H9 (cell line): ENCODE results near the gene GALNT12. TPM values are rescaled to one million over a fixed set of nuclear protein-coding genes. Genes with fewer than 3 reads are reported as not detected.

Experiments used
- DNase-seq: peaks from one replicate; pipeline ENCODE4 v3.0.0-alpha.2; 2017
- H2AFZ ChIP-seq: one replicate; pipeline ENCODE4 v1.6.1; 2013; ENCODE audit warnings: mild to moderate bottlenecking, low read length, control low read depth, moderate library complexity
- H2AK5ac ChIP-seq: 2 replicates; pipeline ENCODE4 v1.6.1; 2013; ENCODE audit warnings: low read length, control low read depth, mixed read lengths; ENCODE audit not compliant: insufficient read length
- H2BK120ac ChIP-seq: one replicate; pipeline ENCODE4 v1.6.1; 2013; ENCODE audit warnings: low read depth, mild to moderate bottlenecking, low read length, control low read depth, inconsistent platforms; ENCODE audit not compliant: poor library complexity, severe bottlenecking
- H2BK12ac ChIP-seq: 2 replicates; pipeline ENCODE4 v1.6.1; 2013; ENCODE audit warnings: low read length, control low read depth, mixed read lengths, low read depth; ENCODE audit not compliant: insufficient read length
- H2BK15ac ChIP-seq: 2 replicates; pipeline ENCODE4 v1.6.1; 2013; ENCODE audit warnings: low read depth, low read length, control low read depth
- H2BK20ac ChIP-seq: one replicate; pipeline ENCODE4 v1.6.1; 2013; ENCODE audit warnings: low read depth, mild to moderate bottlenecking, low read length, control low read depth, inconsistent platforms; ENCODE audit not compliant: poor library complexity, severe bottlenecking
- H2BK5ac ChIP-seq: 2 replicates; pipeline ENCODE4 v1.6.1; 2013; ENCODE audit warnings: low read length, control low read depth, mixed read lengths; ENCODE audit not compliant: insufficient read length
- H3K14ac ChIP-seq: 2 replicates; pipeline ENCODE4 v1.6.1; 2013; ENCODE audit warnings: low read length, control low read depth; ENCODE audit not compliant: insufficient read depth
- H3K18ac ChIP-seq: 2 replicates; pipeline ENCODE4 v1.6.1; 2013; ENCODE audit warnings: low read depth, mild to moderate bottlenecking, mixed read lengths, low read length, control low read depth; ENCODE audit not compliant: insufficient read length
- H3K23ac ChIP-seq: 2 replicates; pipeline ENCODE4 v1.6.1; 2013; ENCODE audit warnings: low read length, control low read depth, mixed read lengths, low read depth; ENCODE audit not compliant: insufficient read length
- H3K23me2 ChIP-seq: 2 replicates; pipeline ENCODE4 v1.6.1; 2013; ENCODE audit warnings: low read depth, mild to moderate bottlenecking, mixed read lengths, low read length, control low read depth; ENCODE audit not compliant: insufficient read length, poor library complexity, severe bottlenecking
- H3K27ac ChIP-seq: 2 replicates; pipeline ENCODE4 v1.5.1; 2013; ENCODE audit warnings: low read length, control low read depth, mixed read lengths, low read depth; ENCODE audit not compliant: insufficient read length
- H3K27me3 ChIP-seq: 2 replicates; pipeline ENCODE4 v1.6.1; 2013; ENCODE audit warnings: low read length, control low read depth, inconsistent platforms; ENCODE audit not compliant: insufficient read depth
- H3K4ac ChIP-seq: 2 replicates; pipeline ENCODE4 v1.6.1; 2013; ENCODE audit warnings: low read depth, mild to moderate bottlenecking, control low read depth, inconsistent platforms, low read length, moderate library complexity
- H3K4me1 ChIP-seq: 2 replicates; pipeline ENCODE4 v1.6.1; 2013; ENCODE audit warnings: low read length, control low read depth, inconsistent platforms; ENCODE audit not compliant: insufficient read depth
- H3K4me2 ChIP-seq: 2 replicates; pipeline ENCODE4 v1.6.1; 2013; ENCODE audit warnings: low read length, control low read depth, mixed read lengths; ENCODE audit not compliant: insufficient read length, insufficient read depth
- H3K56ac ChIP-seq: 2 replicates; pipeline ENCODE4 v1.6.1; 2013; ENCODE audit warnings: low read depth, mild to moderate bottlenecking, mixed read lengths, low read length, control low read depth; ENCODE audit not compliant: insufficient read length
- H3K79me1 ChIP-seq: 2 replicates; pipeline ENCODE4 v1.6.1; 2013; ENCODE audit warnings: low read depth, mild to moderate bottlenecking, moderate library complexity, low read length, control low read depth, inconsistent platforms; ENCODE audit not compliant: insufficient read depth, poor library complexity, severe bottlenecking
- H3K79me2 ChIP-seq: 2 replicates; pipeline ENCODE4 v1.6.1; 2013; ENCODE audit warnings: low read length, control low read depth, inconsistent platforms; ENCODE audit not compliant: insufficient read depth
- H3K9ac ChIP-seq: 2 replicates; pipeline ENCODE4 v1.6.1; 2013; ENCODE audit warnings: low read length, control low read depth, mixed read lengths; ENCODE audit not compliant: insufficient read length; ENCODE audit errors: extremely low read depth
- H3K9me3 ChIP-seq: one replicate; pipeline ENCODE4 v1.6.1; 2013; ENCODE audit warnings: low read depth, low read length, inconsistent platforms; ENCODE audit not compliant: control insufficient read depth
- H3T11ph ChIP-seq: one replicate; pipeline ENCODE4 v1.6.1; 2013; ENCODE audit warnings: mild to moderate bottlenecking, low read length, control low read depth, inconsistent platforms
- H4K20me1 ChIP-seq: one replicate; pipeline ENCODE4 v1.6.1; 2013; ENCODE audit not compliant: control insufficient read depth, insufficient read length, insufficient read depth
- H4K5ac ChIP-seq: 2 replicates; pipeline ENCODE4 v1.6.1; 2013; ENCODE audit warnings: low read depth, mild to moderate bottlenecking, mixed read lengths, low read length, control low read depth; ENCODE audit not compliant: insufficient read length
- H4K8ac ChIP-seq: replicated peaks from 2 replicates; pipeline ENCODE4 v1.6.1; 2013; ENCODE audit warnings: low read length, control low read depth, mixed read lengths, low read depth; ENCODE audit not compliant: insufficient read length
- H4K91ac ChIP-seq: 2 replicates; pipeline ENCODE4 v1.6.1; 2013; ENCODE audit warnings: low read depth, mild to moderate bottlenecking, moderate library complexity, mixed read lengths, low read length, control low read depth; ENCODE audit not compliant: insufficient read length
- H3K27ac Mint-ChIP-seq, 3 experiments: 2 replicates in 2 of 3; 3 replicates in 1 of 3; pipeline ENCODE4 v1.8.0; 2020 to 2021; ENCODE audit warnings: mixed read lengths in 3 of 3, mild to moderate bottlenecking in 1 of 3, moderate library complexity in 1 of 3
- H3K27me3 Mint-ChIP-seq: 2 replicates; pipeline ENCODE4 v1.8.0; 2021; ENCODE audit warnings: low read depth, mild to moderate bottlenecking, moderate library complexity, mixed read lengths
- H3K36me3 Mint-ChIP-seq, 3 experiments: 2 replicates in 2 of 3; 3 replicates in 1 of 3; pipeline ENCODE4 v1.8.0; 2020 to 2021; ENCODE audit warnings: low read depth in 3 of 3, mixed read lengths in 3 of 3; ENCODE audit not compliant: insufficient read depth in 1 of 3
- H3K4me1 Mint-ChIP-seq, 2 experiments: 2 replicates each; pipeline ENCODE4 v1.8.0; 2020; ENCODE audit warnings: mixed read lengths in 2 of 2
- H3K4me3 Mint-ChIP-seq, 2 experiments: 2 replicates in 1 of 2; 3 replicates in 1 of 2; pipeline ENCODE4 v1.8.0; 2020 to 2021; ENCODE audit warnings: mild to moderate bottlenecking in 2 of 2, mixed read lengths in 2 of 2, moderate library complexity in 1 of 2
- H3K9me3 Mint-ChIP-seq, 2 experiments: 2 replicates in 1 of 2; 3 replicates in 1 of 2; pipeline ENCODE4 v1.8.0; 2020; ENCODE audit warnings: mild to moderate bottlenecking in 2 of 2, mixed read lengths in 2 of 2, moderate library complexity in 1 of 2
- whole genome bisulfite sequencing: extraction: QIAGEN DNeasy Blood & Tissue Kit; methylation state at CpG from one replicate; pipeline ENCODE4 v1.1.7; 2013; ENCODE audit warnings: missing lambda C conversion rate, low lambda C conversion rate, mixed read lengths; ENCODE audit not compliant: insufficient read length; ENCODE audit errors: extremely low coverage; 5-methylcytosine and 5-hydroxymethylcytosine counted together
- total RNA-seq: library from RNA; stranded (reverse); gene quantifications from 2 replicates; pipeline ENCODE4 v1.2.1, GENCODE V29; 2021
- TF ChIP-seq, protein P1 (sequence below): fragments of 200-600 bp; sonication (generic); conservative IDR thresholded peaks from 3 replicates; pipeline ENCODE4 v1.8.0; 2021; ENCODE audit warnings: antibody characterized with exemption, mild to moderate bottlenecking

The GALNT12 gene
- total RNA-seq, 1 experiment from 2014 or later = 18.0 TPM

DNA sequence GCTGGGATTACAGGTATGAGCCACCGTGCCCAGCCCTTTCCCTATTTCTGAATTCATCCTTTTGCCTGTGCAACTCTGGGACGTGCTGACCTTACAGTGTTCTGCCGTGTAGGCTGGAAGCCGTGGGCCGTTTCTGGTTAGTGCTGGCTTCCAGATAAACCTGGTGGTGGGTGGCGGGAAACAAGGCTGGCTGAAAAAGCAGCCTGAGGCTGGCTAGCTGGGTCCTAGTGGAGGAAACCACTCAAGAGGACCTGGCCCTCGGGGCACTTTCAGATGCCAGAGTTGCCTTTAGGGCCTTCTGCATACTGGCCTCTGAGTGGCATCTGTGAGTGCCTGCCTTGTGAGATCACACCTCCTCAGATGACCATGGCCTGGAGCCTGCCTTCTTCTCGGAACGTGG is 26.9 kb downstream of the GALNT12 start:
- H3K4me2 ChIP-seq = no peak overlapping the region
- no peak overlapping the region for H4K91ac ChIP-seq
- TF ChIP-seq, protein P1, sequence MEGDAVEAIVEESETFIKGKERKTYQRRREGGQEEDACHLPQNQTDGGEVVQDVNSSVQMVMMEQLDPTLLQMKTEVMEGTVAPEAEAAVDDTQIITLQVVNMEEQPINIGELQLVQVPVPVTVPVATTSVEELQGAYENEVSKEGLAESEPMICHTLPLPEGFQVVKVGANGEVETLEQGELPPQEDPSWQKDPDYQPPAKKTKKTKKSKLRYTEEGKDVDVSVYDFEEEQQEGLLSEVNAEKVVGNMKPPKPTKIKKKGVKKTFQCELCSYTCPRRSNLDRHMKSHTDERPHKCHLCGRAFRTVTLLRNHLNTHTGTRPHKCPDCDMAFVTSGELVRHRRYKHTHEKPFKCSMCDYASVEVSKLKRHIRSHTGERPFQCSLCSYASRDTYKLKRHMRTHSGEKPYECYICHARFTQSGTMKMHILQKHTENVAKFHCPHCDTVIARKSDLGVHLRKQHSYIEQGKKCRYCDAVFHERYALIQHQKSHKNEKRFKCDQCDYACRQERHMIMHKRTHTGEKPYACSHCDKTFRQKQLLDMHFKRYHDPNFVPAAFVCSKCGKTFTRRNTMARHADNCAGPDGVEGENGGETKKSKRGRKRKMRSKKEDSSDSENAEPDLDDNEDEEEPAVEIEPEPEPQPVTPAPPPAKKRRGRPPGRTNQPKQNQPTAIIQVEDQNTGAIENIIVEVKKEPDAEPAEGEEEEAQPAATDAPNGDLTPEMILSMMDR = no peak
- no peak overlapping the region for H2BK12ac ChIP-seq
- H3K79me1 ChIP-seq = no peaks in the 10 kb centered on the region
- H3K4me1 ChIP-seq = no peaks in the 10 kb centered on the region
- H3K18ac ChIP-seq = no peak overlapping the region
- no peaks in the 10 kb centered on the region for H3K9me3 ChIP-seq
- no peak overlapping the region for H2BK120ac ChIP-seq
- H4K5ac ChIP-seq = no peak overlapping the region
- Mint-ChIP-seq H3K36me3 (peaks cover 2 to 46% (median 17%) of the 10 kb centered on the region in 3 experiments; a peak in 6 of 7 replicates), H3K4me3 (no peak overlapping the region), H3K27me3 (no peaks in the 10 kb centered on the region), H3K4me1 (peaks cover 8 to 10% of the 10 kb centered on the region in 2 experiments), H3K9me3 (no peaks in the 10 kb centered on the region), H3K27ac (no peak overlapping the region; a peak in 1 of 7 replicates)
- H4K8ac ChIP-seq = no peak overlapping the region
- no peak overlapping the region for H3T11ph ChIP-seq
- H2AFZ ChIP-seq = no peak overlapping the region
- no peak overlapping the region for H2AK5ac ChIP-seq
- H4K20me1 ChIP-seq = no peaks in the 10 kb centered on the region
- H3K27me3 ChIP-seq = no peaks in the 10 kb centered on the region
- H3K23me2 ChIP-seq = no peaks in the 10 kb centered on the region
- H2BK5ac ChIP-seq = no peak overlapping the region
- no peak overlapping the region for H3K27ac ChIP-seq
- no peak overlapping the region for H3K56ac ChIP-seq
- H3K79me2 ChIP-seq = no peaks in the 10 kb centered on the region
- H2BK20ac ChIP-seq = no peak overlapping the region
- WGBS = no CpG with 5 or more reads among the region's 9 CpGs
- no peak for DNase-seq
- H3K14ac ChIP-seq = no peak overlapping the region
- no peak overlapping the region for H3K23ac ChIP-seq
- H2BK15ac ChIP-seq = no peak overlapping the region
- no peak overlapping the region for H3K4ac ChIP-seq
- H3K9ac ChIP-seq = no peak overlapping the region
